G401 (cell line): Measurements from ENCODE around the gene ZNF595. TPM values are rescaled to one million over a fixed set of nuclear protein-coding genes. Genes with fewer than 3 reads are reported as not detected.
"Not testable (repeated sequence)": the region's sequence is repeated elsewhere in the genome, so short reads cannot be mapped to it uniquely, and the experiment has no call there.

Experiments
- DNase-seq: peaks from one replicate; pipeline ENCODE4 v3.0.0-alpha.2; 2015; ENCODE audit warnings: low spot score
- in situ Hi-C: cut with HindIII; loops from 2 replicates; pipeline ENCODE4 v1.10.0; 2016; ENCODE audit warnings: low sequenced_read_pairs, mixed read lengths
- total RNA-seq: library from RNA; depleted of rRNA; stranded (reverse); fragments of >200 nt; shearing (Covaris generic); gene quantifications from 2 replicates; pipeline ENCODE4 v1.2.3, GENCODE V29; 2014; rRNA removed

Gene ZNF595
- 7.7 and 16.8 TPM in 2 replicates for total RNA-seq

GRCh38 chr4:52804-53479 is at the start of gene ZNF595:
Gene ZNF595, plus strand, starts transcription at chr4:53321. Its CDS starts 168 bp downstream, at chr4:53489.
- in situ Hi-C loops, DNase-seq: not testable (repeated sequence)

- in situ Hi-C loops, DNase-seq: not testable (repeated sequence)
Observed at GRCh38 chr4:9937-10870, 42.9 kb upstream of the ZNF595 start.

- DNase-seq, in situ Hi-C loops: not testable (repeated sequence)
Observed at GRCh38 chr4:11095-11815, 41.9 kb upstream of the ZNF595 start.

GRCh38 chr4:11816-12417 is 41.2 kb upstream of the ZNF595 start:
- DNase-seq, in situ Hi-C loops: not testable (repeated sequence)

- DNase-seq, in situ Hi-C loops: not testable (repeated sequence)
Observed at GRCh38 chr4:18128-18527, 35.0 kb upstream of the ZNF595 start.

- DNase-seq, in situ Hi-C loops: not testable (repeated sequence)
Observed at GRCh38 chr4:18589-18988, 34.5 kb upstream of the ZNF595 start.

GRCh38 chr4:22882-23281 is 30.2 kb upstream of the ZNF595 start:
- in situ Hi-C loops, DNase-seq: not testable (repeated sequence)

- in situ Hi-C loops, DNase-seq: not testable (repeated sequence)
Observed at GRCh38 chr4:24359-24758, 28.8 kb upstream of the ZNF595 start.

GRCh38 chr4:27501-27900 is 25.6 kb upstream of the ZNF595 start:
- DNase-seq, in situ Hi-C loops: not testable (repeated sequence)

- in situ Hi-C loops, DNase-seq: not testable (repeated sequence)
Observed at GRCh38 chr4:28767-29542, 24.2 kb upstream of the ZNF595 start.

GRCh38 chr4:33314-33713 is 19.8 kb upstream of the ZNF595 start:
- DNase-seq, in situ Hi-C loops: not testable (repeated sequence)

GRCh38 chr4:36559-37415 is 16.3 kb upstream of the ZNF595 start:
- in situ Hi-C loops, DNase-seq: not testable (repeated sequence)

- DNase-seq, in situ Hi-C loops: not testable (repeated sequence)
Observed at GRCh38 chr4:38202-38601, 14.9 kb upstream of the ZNF595 start.

- DNase-seq, in situ Hi-C loops: not testable (repeated sequence)
Observed at GRCh38 chr4:43375-43774, 9.7 kb upstream of the ZNF595 start.

GRCh38 chr4:51253-51652 is 1.9 kb upstream of the ZNF595 start:
- in situ Hi-C loops, DNase-seq: not testable (repeated sequence)

GRCh38 chr4:51655-52277 is 1.4 kb upstream of the ZNF595 start:
- in situ Hi-C loops = not testable (repeated sequence)

GRCh38 chr4:53521-53920 is 400 bp downstream of the ZNF595 start:
- DNase-seq, in situ Hi-C loops: not testable (repeated sequence)

More at GRCh38 chr4:51655-52277, 1.4 kb upstream of the ZNF595 start:
- DNase-seq = not testable (repeated sequence)
